H1 (cell line): Measurements from ENCODE around the gene EPM2A. TPM values are rescaled to one million over a fixed set of nuclear protein-coding genes. Genes with fewer than 3 reads are reported as not detected.

ENCODE experiments used
- CTCF ChIA-PET: fragments of 300-600 bp; sonication (Branson Sonifier 250); formaldehyde crosslinking; loops from one replicate; lab custom pipeline; 2021; ENCODE audit not compliant: partially characterized antibody; lab: Charles Lee
- POLR2A ChIA-PET: fragments of 300-600 bp; sonication (Branson Sonifier 250); formaldehyde crosslinking; loops from one replicate; lab custom pipeline; 2021; ENCODE audit warnings: inconsistent platforms; ENCODE audit not compliant: partially characterized antibody; lab: Charles Lee
- DNase-seq, 2 experiments: peaks; one replicate each; pipeline versions ENCODE4 v3.0.0 to v3.0.0-alpha.2; 2010 to 2022; ENCODE audit warnings: low spot score in 2 of 2, low read depth in 1 of 2, mixed read lengths in 1 of 2
- FAIRE-seq: peaks from 2 replicates; lab custom pipeline; 2011; peaks lifted over from hg19 to GRCh38; lab: Jason Lieb, UNC
- H2AFZ ChIP-seq: 2 replicates; pipeline ENCODE4 v1.8.1; 2012; ENCODE audit warnings: low read length, inconsistent platforms
- H2AK5ac ChIP-seq: 2 replicates; pipeline ENCODE4 v1.6.1; 2013; ENCODE audit warnings: low read depth, low read length
- H2BK120ac ChIP-seq: replicated peaks from 2 replicates; pipeline ENCODE3; 2013; ENCODE audit warnings: low read depth, low read length, inconsistent platforms
- H2BK12ac ChIP-seq: 2 replicates; pipeline ENCODE4 v1.6.1; 2013; ENCODE audit warnings: low read depth, low read length
- H2BK15ac ChIP-seq: 2 replicates; pipeline ENCODE4 v1.6.1; 2013; ENCODE audit warnings: low read length
- H2BK20ac ChIP-seq: 2 replicates; pipeline ENCODE4 v1.6.1; 2013; ENCODE audit warnings: low read length
- H2BK5ac ChIP-seq: 2 replicates; pipeline ENCODE4 v1.6.1; 2013; ENCODE audit warnings: low read depth, low read length
- H3K14ac ChIP-seq: 2 replicates; pipeline ENCODE4 v1.6.1; 2013; ENCODE audit warnings: inconsistent platforms; ENCODE audit not compliant: insufficient read length
- H3K18ac ChIP-seq: 2 replicates; pipeline ENCODE4 v1.6.1; 2013; ENCODE audit warnings: low read length; ENCODE audit errors: extremely low read depth
- H3K23ac ChIP-seq: 2 replicates; pipeline ENCODE4 v1.6.1; 2013; ENCODE audit warnings: inconsistent platforms; ENCODE audit not compliant: insufficient read length
- H3K23me2 ChIP-seq: 2 replicates; pipeline ENCODE4 v1.6.1; 2013; ENCODE audit warnings: low read depth, low read length
- H3K27ac ChIP-seq: 2 replicates; pipeline ENCODE4 v1.6.1; 2011; ENCODE audit warnings: low read depth, low read length, inconsistent platforms
- H3K27me3 ChIP-seq, 4 experiments: replicated peaks in 1 of 4; 1 replicate in 1 of 4; 2 replicates in 3 of 4; pipeline versions ENCODE4 v1.6.1 to v1.8.1; 2011 to 2013; ENCODE audit warnings: low read length in 3 of 4, mild to moderate bottlenecking in 3 of 4, inconsistent platforms in 2 of 4, mixed read lengths in 2 of 4, moderate library complexity in 1 of 4; ENCODE audit not compliant: control insufficient read depth in 3 of 4, insufficient read depth in 3 of 4; ENCODE audit errors: extremely low read depth in 1 of 4
- H3K36me3 ChIP-seq, 4 experiments: 2 replicates each; pipeline versions ENCODE4 v1.6.1 to v1.8.1; 2011 to 2013; ENCODE audit warnings: mild to moderate bottlenecking in 4 of 4, low read length in 3 of 4, moderate library complexity in 2 of 4, control low read depth in 1 of 4, inconsistent platforms in 1 of 4; ENCODE audit not compliant: insufficient read depth in 4 of 4, control insufficient read depth in 2 of 4
- H3K4ac ChIP-seq: replicated peaks from 2 replicates; pipeline ENCODE3; 2013; ENCODE audit warnings: low read length, low read depth, mixed read lengths, inconsistent platforms; ENCODE audit not compliant: insufficient read length
- H3K4me1 ChIP-seq, 4 experiments: replicated peaks in 1 of 4; 1 replicate in 1 of 4; 2 replicates in 3 of 4; pipeline versions ENCODE4 v1.6.1 to v1.8.1; 2011 to 2013; ENCODE audit warnings: low read length in 3 of 4, inconsistent platforms in 2 of 4, mixed read lengths in 1 of 4; ENCODE audit not compliant: insufficient read depth in 4 of 4, control insufficient read depth in 3 of 4
- H3K4me2 ChIP-seq, 2 experiments: 2 replicates each; pipeline versions ENCODE4 v1.6.1 to v1.8.1; 2011 to 2013; ENCODE audit warnings: low read depth in 2 of 2, low read length in 2 of 2, control low read depth in 1 of 2, inconsistent platforms in 1 of 2, mild to moderate bottlenecking in 1 of 2; ENCODE audit not compliant: insufficient read depth in 1 of 2
- H3K4me3 ChIP-seq, 4 experiments: fragments of 200-600, 300-600 bp in 1 of 4; sonication (generic), shearing (Covaris generic), sonication (Bioruptor Twin) in 1 of 4; 2 replicates each; pipeline versions ENCODE4 v1.5.1 to v1.8.1; 2011 to 2016; ENCODE audit warnings: low read length in 4 of 4, low read depth in 3 of 4, control low read depth in 2 of 4, inconsistent platforms in 2 of 4, mild to moderate bottlenecking in 2 of 4, mixed read lengths in 1 of 4, moderate library complexity in 1 of 4; ENCODE audit not compliant: insufficient read depth in 2 of 4; ENCODE audit errors: extremely low read depth in 1 of 4
- H3K56ac ChIP-seq: replicated peaks from 2 replicates; pipeline ENCODE3; 2013; ENCODE audit warnings: low read depth, mild to moderate bottlenecking, mixed read lengths, low read length, inconsistent platforms; ENCODE audit not compliant: insufficient read length
- H3K79me1 ChIP-seq: 2 replicates; pipeline ENCODE4 v1.6.1; 2013; ENCODE audit warnings: low read depth, low read length, control low read depth
- H3K79me2 ChIP-seq, 2 experiments: 2 replicates each; pipeline versions ENCODE4 v1.6.1 to v1.8.1; 2012 to 2013; ENCODE audit warnings: low read length in 2 of 2, mild to moderate bottlenecking in 2 of 2, inconsistent platforms in 1 of 2; ENCODE audit not compliant: insufficient read depth in 2 of 2, control insufficient read depth in 1 of 2
- H3K9ac ChIP-seq, 4 experiments: replicated peaks in 1 of 4; 1 replicate in 1 of 4; 2 replicates in 3 of 4; pipeline versions ENCODE4 v1.6.1 to v1.8.1; 2011 to 2013; ENCODE audit warnings: low read depth in 3 of 4, low read length in 3 of 4, control low read depth in 2 of 4, mild to moderate bottlenecking in 2 of 4, moderate library complexity in 2 of 4, inconsistent platforms in 1 of 4; ENCODE audit errors: extremely low read depth in 1 of 4
- H3K9me3 ChIP-seq, 2 experiments: 2 replicates each; pipeline versions ENCODE4 v1.6.1 to v1.8.1; 2012 to 2013; ENCODE audit warnings: mild to moderate bottlenecking in 2 of 2, moderate library complexity in 2 of 2, control low read depth in 1 of 2, inconsistent platforms in 1 of 2, low read depth in 1 of 2, low read length in 1 of 2, mixed read lengths in 1 of 2; ENCODE audit not compliant: insufficient read depth in 2 of 2
- H4K20me1 ChIP-seq, 2 experiments: replicated peaks in 1 of 2; 2 replicates each; pipeline versions ENCODE3 to v1.8.1; 2011 to 2013; ENCODE audit warnings: inconsistent platforms in 2 of 2, low read length in 2 of 2, mild to moderate bottlenecking in 1 of 2; ENCODE audit not compliant: insufficient read depth in 2 of 2, control insufficient read depth in 1 of 2
- H4K5ac ChIP-seq: 2 replicates; pipeline ENCODE4 v1.6.1; 2013; ENCODE audit warnings: low read length, low read depth, mixed read lengths, inconsistent platforms; ENCODE audit not compliant: insufficient read length
- H4K8ac ChIP-seq: 2 replicates; pipeline ENCODE4 v1.8.0; 2013; ENCODE audit warnings: mild to moderate bottlenecking, moderate library complexity, low read length, inconsistent platforms; ENCODE audit not compliant: insufficient read depth; ENCODE audit errors: extremely low read depth
- H4K91ac ChIP-seq: replicated peaks from 2 replicates; pipeline ENCODE3; 2013; ENCODE audit warnings: low read length, mixed read lengths, inconsistent platforms; ENCODE audit not compliant: insufficient read length
- ASH2L ChIP-seq: fragments of 200-600, 300-600 bp; sonication (generic); IDR thresholded peaks from one replicate; pipeline ENCODE4 v1.7.1; 2017; ENCODE audit warnings: low read length
- ATF3 ChIP-seq: IDR thresholded peaks from 2 replicates; pipeline ENCODE4 v1.6.1; 2011; ENCODE audit warnings: low read depth, mild to moderate bottlenecking, low read length; ENCODE audit not compliant: insufficient read depth
- BCL11A ChIP-seq, 2 experiments: IDR thresholded peaks; one replicate each; pipeline ENCODE4 v1.6.1; 2011; ENCODE audit warnings: low read depth in 2 of 2, low read length in 2 of 2, mild to moderate bottlenecking in 2 of 2
- CREB1 ChIP-seq: IDR thresholded peaks from 2 replicates; pipeline ENCODE4 v1.6.1; 2012; ENCODE audit warnings: inconsistent platforms
- KDM1A ChIP-seq: fragments of 200-600, 300-600 bp; sonication (generic); IDR thresholded peaks from 2 replicates; pipeline ENCODE4 v1.7.1; 2016; ENCODE audit warnings: mild to moderate bottlenecking, low read length, borderline replicate concordance
- POU5F1 ChIP-seq: IDR thresholded peaks from 2 replicates; pipeline ENCODE4 v1.6.1; 2011; ENCODE audit warnings: low read depth, mild to moderate bottlenecking, low read length, moderate library complexity
- RBBP5 ChIP-seq: IDR thresholded peaks from 2 replicates; pipeline ENCODE4 v1.7.1; 2012; ENCODE audit warnings: low read depth, mild to moderate bottlenecking, inconsistent platforms, low read length, moderate library complexity, borderline replicate concordance
- SP1 ChIP-seq: IDR thresholded peaks from 2 replicates; pipeline ENCODE4 v1.6.1; 2011; ENCODE audit warnings: low read depth, low read length
- SP2 ChIP-seq: IDR thresholded peaks from 2 replicates; pipeline ENCODE4 v1.6.1; 2012; ENCODE audit warnings: mild to moderate bottlenecking, low read length, inconsistent platforms
- WGBS, 2 experiments: shearing (Covaris generic) in 1 of 2; methylation state at CpG; one replicate each; pipeline versions ENCODE4 v1.1.6 to v1.1.7; 2013 to 2015; ENCODE audit warnings: low lambda C conversion rate in 2 of 2, mixed read lengths in 2 of 2, inconsistent platforms in 1 of 2, low coverage in 1 of 2, missing lambda C conversion rate in 1 of 2; ENCODE audit not compliant: insufficient replicate concordance in 2 of 2, insufficient coverage in 1 of 2, insufficient read length in 1 of 2; ENCODE audit errors: extremely low coverage in 1 of 2, missing lambda C conversion rate in 1 of 2; 5-methylcytosine and 5-hydroxymethylcytosine counted together
- polyA plus RNA-seq, 7 experiments: library from polyadenylated mRNA; depleted of rRNA in 3 of 7; stranded (reverse) in 5 of 7; unstranded in 2 of 7; fragments of >200 nt in 5 of 7; fragments of 200-250 nt in 2 of 7; gene quantifications; 1 replicate in 5 of 7; 2 replicates in 1 of 7; 4 replicates in 1 of 7; pipeline versions ENCODE4 v1.2.1 to v1.2.3, GENCODE V29; 2011 to 2013; ENCODE audit warnings: missing spikeins in 2 of 7, mixed read lengths in 2 of 7
- total RNA-seq: library from RNA; stranded (reverse); fragmentation: NEBNext Ultra II Directional; extraction: Animal tissue kit (Norgen Biotek cat#: 25700); gene quantifications from 2 replicates; pipeline ENCODE4 v1.2.1, GENCODE V29; 2021

EPM2A gene
- total and polyA plus RNA-seq, 2 of the 8 experiments (the other 6 are each of a cell fraction or from before 2014, with no cell fraction given), result 2.3 to 6.2 TPM

GRCh38 chr6:145756170-145756662 lies 20.9 kb upstream of the EPM2A start:
- FAIRE-seq (no peak), DNase-seq (no peak)
- Histone ChIP-seq H3K4me2 (no peak overlapping the region), H4K91ac (no peak overlapping the region), H3K4me1 (no peaks in the 10 kb centered on the region), H3K4me3 (no peak overlapping the region), H3K27me3 (no peaks in the 10 kb centered on the region), H2BK20ac (no peak overlapping the region), H3K36me3 (no peaks in the 10 kb centered on the region)
- 91% methylated on average over 1 of the region's 1 CpG; no CpG with 5 or more reads in 1 of the 2 experiments for WGBS, 2 experiments
- CTCF ChIA-PET, result no interaction called here
- TF ChIP-seq RBBP5 (no peak), SP1 (no peak), POU5F1 (no peak), BCL11A (IDR thresholded peaks at IDR 0.05; ENCODE audit: low read depth in 2 of 2, low read length in 2 of 2) (no peak), ASH2L (no peak), KDM1A (no peak), SP2 (no peak), CREB1 (no peak), ATF3 (no peak)
- TF ChIP-seq, all 59 proteins: peak for 0
- no peak overlapping the region for H3K9ac ChIP-seq
- no peak overlapping the region for H2BK120ac ChIP-seq
- H3K4ac ChIP-seq, result no peak overlapping the region
- H3K14ac ChIP-seq, result no peak overlapping the region
- H2BK5ac ChIP-seq, result no peak overlapping the region
- H4K8ac ChIP-seq, result no peak overlapping the region
- no peak overlapping the region for H3K18ac ChIP-seq
- H4K5ac ChIP-seq, result no peak overlapping the region
- no peaks in the 10 kb centered on the region for H4K20me1 ChIP-seq
- no peak overlapping the region for H3K56ac ChIP-seq
- H2BK15ac ChIP-seq, result no peak overlapping the region
- H3K79me2 ChIP-seq, result no peaks in the 10 kb centered on the region
- H2AK5ac ChIP-seq, result no peak overlapping the region
- H3K23me2 ChIP-seq, result no peaks in the 10 kb centered on the region
- no peak overlapping the region for H2BK12ac ChIP-seq
- POLR2A ChIA-PET, result no interaction called here
- H2AFZ ChIP-seq, result no peak overlapping the region
- no peaks in the 10 kb centered on the region for H3K9me3 ChIP-seq
- H3K79me1 ChIP-seq, result no peaks in the 10 kb centered on the region
- H3K23ac ChIP-seq, result no peak overlapping the region
- no peak overlapping the region for H3K27ac ChIP-seq
